K562 (cell line): ENCODE measurements around the gene CTRB1. TPM values are rescaled to one million over a fixed set of nuclear protein-coding genes. Genes with fewer than 3 reads are reported as not detected.

Experiments
- polyA plus RNA-seq, 8 experiments: library from polyadenylated mRNA; depleted of rRNA in 4 of 8; stranded (reverse) in 5 of 8; unstranded in 3 of 8; fragments of >200 nt; fragmentation: Nextera tagmentation in 2 of 8; fragmentation: Illumina TruSeq in 1 of 8; extraction: Ambion mirVana in 2 of 8; extraction: Trizol in 1 of 8; gene quantifications; 2 replicates each; pipeline versions ENCODE4 v1.2.1 to v1.2.3, GENCODE V29; 2011 to 2014; ENCODE audit warnings: inconsistent platforms in 1 of 8, missing spikeins in 1 of 8
- total RNA-seq, 7 experiments: library from RNA; depleted of rRNA in 6 of 7; stranded (reverse); fragments of >200 nt in 6 of 7; fragmentation: Illumina TruSeq in 2 of 7; extraction: Trizol in 2 of 7; gene quantifications; 2 replicates each; pipeline versions ENCODE4 v1.2.1 to v1.2.3, GENCODE V29; 2011 to 2021; ENCODE audit warnings: low replicate concordance in 1 of 7

Gene CTRB1
- total and polyA plus RNA-seq, 9 of the 15 experiments (the other 6 are each of a cell fraction or from before 2014, with no cell fraction given): 2.3 TPM; not detected in 8

Other genes starting within 250 kb of the CTRB1 start
Only the 7 nearest of the 8 such genes appear.
- 19.6 and 35.1 TPM in 2 replicates for gene WDR59, start 233.9 kb upstream of the CTRB1 start, total RNA-seq (2014; rRNA removed)
- gene WDR59, start 233.9 kb upstream of the CTRB1 start, total RNA-seq (2014; rRNA removed; fragmentation: Illumina TruSeq; extraction: Trizol): 32.2 and 34.7 TPM in 2 replicates
- gene WDR59, start 233.9 kb upstream of the CTRB1 start, total RNA-seq (2015; rRNA removed; fragmentation: Illumina TruSeq; extraction: Trizol): 20.0 and 28.0 TPM in 2 replicates
- 81.3 and 94.3 TPM in 2 replicates for gene WDR59, start 233.9 kb upstream of the CTRB1 start, total RNA-seq (2021)
- gene WDR59, start 233.9 kb upstream of the CTRB1 start, polyA plus RNA-seq (2011; rRNA removed): 119 and 126 TPM in 2 replicates
- gene WDR59, start 233.9 kb upstream of the CTRB1 start, polyA plus RNA-seq (2014; fragmentation: Illumina TruSeq; extraction: Trizol): 47.6 and 59.0 TPM in 2 replicates
- gene WDR59, start 233.9 kb upstream of the CTRB1 start, polyA plus RNA-seq (2014; fragmentation: Nextera tagmentation; extraction: Ambion mirVana): 10 to 100 TPM; 12.7 to 16.2 TPM
- gene WDR59, start 233.9 kb upstream of the CTRB1 start, polyA plus RNA-seq (2014; rRNA removed): 52.2 and 57.4 TPM in 2 replicates
- 30.4 and 32.4 TPM in 2 replicates for gene ZNRF1, start 220.0 kb upstream of the CTRB1 start, total RNA-seq (2014; rRNA removed)
- 10.6 and 15.5 TPM in 2 replicates for gene ZNRF1, start 220.0 kb upstream of the CTRB1 start, total RNA-seq (2014; rRNA removed; fragmentation: Illumina TruSeq; extraction: Trizol)
- 17.2 and 18.8 TPM in 2 replicates for gene ZNRF1, start 220.0 kb upstream of the CTRB1 start, total RNA-seq (2015; rRNA removed; fragmentation: Illumina TruSeq; extraction: Trizol)
- 35.3 and 37.7 TPM in 2 replicates for gene ZNRF1, start 220.0 kb upstream of the CTRB1 start, total RNA-seq (2021)
- 19.1 and 25.1 TPM in 2 replicates for gene ZNRF1, start 220.0 kb upstream of the CTRB1 start, polyA plus RNA-seq (2011; rRNA removed)
- 20.1 and 21.0 TPM in 2 replicates for gene ZNRF1, start 220.0 kb upstream of the CTRB1 start, polyA plus RNA-seq (2014; fragmentation: Illumina TruSeq; extraction: Trizol)
- 10 to 100 TPM in 1 of 2 experiments, 1 to 10 TPM in 1; 9.5 to 20.0 TPM for gene ZNRF1, start 220.0 kb upstream of the CTRB1 start, polyA plus RNA-seq (2014; fragmentation: Nextera tagmentation; extraction: Ambion mirVana)
- 21.8 and 23.9 TPM in 2 replicates for gene ZNRF1, start 220.0 kb upstream of the CTRB1 start, polyA plus RNA-seq (2014; rRNA removed)
- gene LDHD, start 102.2 kb upstream of the CTRB1 start, total RNA-seq (2014; rRNA removed): 0.33 and 0.73 TPM in 2 replicates
- gene LDHD, start 102.2 kb upstream of the CTRB1 start, total RNA-seq (2014; rRNA removed; fragmentation: Illumina TruSeq; extraction: Trizol): not detected in 2 replicates
- 0.19 and 0.40 TPM in 2 replicates for gene LDHD, start 102.2 kb upstream of the CTRB1 start, total RNA-seq (2015; rRNA removed; fragmentation: Illumina TruSeq; extraction: Trizol)
- 0.69 and 0.83 TPM in 2 replicates for gene LDHD, start 102.2 kb upstream of the CTRB1 start, total RNA-seq (2021)
- 0.08 and 0.33 TPM in 2 replicates for gene LDHD, start 102.2 kb upstream of the CTRB1 start, polyA plus RNA-seq (2011; rRNA removed)
- gene LDHD, start 102.2 kb upstream of the CTRB1 start, polyA plus RNA-seq (2014; fragmentation: Illumina TruSeq; extraction: Trizol): 0.19 and 0.25 TPM in 2 replicates
- gene LDHD, start 102.2 kb upstream of the CTRB1 start, polyA plus RNA-seq (2014; fragmentation: Nextera tagmentation; extraction: Ambion mirVana): not detected
- gene LDHD, start 102.2 kb upstream of the CTRB1 start, polyA plus RNA-seq (2014; rRNA removed): 0.39 and 0.86 TPM in 2 replicates
- gene ZFP1, start 70.5 kb upstream of the CTRB1 start, total RNA-seq (2014; rRNA removed): 9.3 and 10.4 TPM in 2 replicates
- 14.7 and 16.1 TPM in 2 replicates for gene ZFP1, start 70.5 kb upstream of the CTRB1 start, total RNA-seq (2014; rRNA removed; fragmentation: Illumina TruSeq; extraction: Trizol)
- 13.7 and 14.0 TPM in 2 replicates for gene ZFP1, start 70.5 kb upstream of the CTRB1 start, total RNA-seq (2015; rRNA removed; fragmentation: Illumina TruSeq; extraction: Trizol)
- 10.8 and 14.7 TPM in 2 replicates for gene ZFP1, start 70.5 kb upstream of the CTRB1 start, total RNA-seq (2021)
- 10.8 and 13.3 TPM in 2 replicates for gene ZFP1, start 70.5 kb upstream of the CTRB1 start, polyA plus RNA-seq (2011; rRNA removed)
- gene ZFP1, start 70.5 kb upstream of the CTRB1 start, polyA plus RNA-seq (2014; fragmentation: Illumina TruSeq; extraction: Trizol): 11.4 and 11.6 TPM in 2 replicates
- gene ZFP1, start 70.5 kb upstream of the CTRB1 start, polyA plus RNA-seq (2014; fragmentation: Nextera tagmentation; extraction: Ambion mirVana): 1 to 10 TPM; 2.6 to 4.1 TPM
- gene ZFP1, start 70.5 kb upstream of the CTRB1 start, polyA plus RNA-seq (2014; rRNA removed): 5.2 and 6.5 TPM in 2 replicates
- gene CTRB2, start 11.8 kb upstream of the CTRB1 start, total RNA-seq (2014; rRNA removed): not detected in 2 replicates
- not detected in 2 replicates for gene CTRB2, start 11.8 kb upstream of the CTRB1 start, total RNA-seq (2014; rRNA removed; fragmentation: Illumina TruSeq; extraction: Trizol)
- not detected in 2 replicates for gene CTRB2, start 11.8 kb upstream of the CTRB1 start, total RNA-seq (2015; rRNA removed; fragmentation: Illumina TruSeq; extraction: Trizol)
- gene CTRB2, start 11.8 kb upstream of the CTRB1 start, total RNA-seq (2021): 5.1 and 7.3 TPM in 2 replicates
- gene CTRB2, start 11.8 kb upstream of the CTRB1 start, polyA plus RNA-seq (2011; rRNA removed): not detected in 2 replicates
- not detected in 2 replicates for gene CTRB2, start 11.8 kb upstream of the CTRB1 start, polyA plus RNA-seq (2014; fragmentation: Illumina TruSeq; extraction: Trizol)
- gene CTRB2, start 11.8 kb upstream of the CTRB1 start, polyA plus RNA-seq (2014; fragmentation: Nextera tagmentation; extraction: Ambion mirVana): not detected
- gene CTRB2, start 11.8 kb upstream of the CTRB1 start, polyA plus RNA-seq (2014; rRNA removed): not detected in 2 replicates
- 14.1 and 16.0 TPM in 2 replicates for gene BCAR1, start 32.6 kb downstream of the CTRB1 start, total RNA-seq (2014; rRNA removed)
- 1.1 and 1.7 TPM in 2 replicates for gene BCAR1, start 32.6 kb downstream of the CTRB1 start, total RNA-seq (2014; rRNA removed; fragmentation: Illumina TruSeq; extraction: Trizol)
- gene BCAR1, start 32.6 kb downstream of the CTRB1 start, total RNA-seq (2015; rRNA removed; fragmentation: Illumina TruSeq; extraction: Trizol): 7.2 and 8.8 TPM in 2 replicates
- 25.6 and 26.3 TPM in 2 replicates for gene BCAR1, start 32.6 kb downstream of the CTRB1 start, total RNA-seq (2021)
- 3.6 and 6.0 TPM in 2 replicates for gene BCAR1, start 32.6 kb downstream of the CTRB1 start, polyA plus RNA-seq (2011; rRNA removed)
- gene BCAR1, start 32.6 kb downstream of the CTRB1 start, polyA plus RNA-seq (2014; fragmentation: Illumina TruSeq; extraction: Trizol): 3.4 and 11.4 TPM in 2 replicates
- gene BCAR1, start 32.6 kb downstream of the CTRB1 start, polyA plus RNA-seq (2014; fragmentation: Nextera tagmentation; extraction: Ambion mirVana): under 1 TPM; 0.10 to 0.13 TPM
- 9.8 and 10.5 TPM in 2 replicates for gene BCAR1, start 32.6 kb downstream of the CTRB1 start, polyA plus RNA-seq (2014; rRNA removed)
- 40.0 and 43.7 TPM in 2 replicates for gene CFDP1, start 214.5 kb downstream of the CTRB1 start, total RNA-seq (2014; rRNA removed)
- 70.4 and 73.6 TPM in 2 replicates for gene CFDP1, start 214.5 kb downstream of the CTRB1 start, total RNA-seq (2014; rRNA removed; fragmentation: Illumina TruSeq; extraction: Trizol)
- gene CFDP1, start 214.5 kb downstream of the CTRB1 start, total RNA-seq (2015; rRNA removed; fragmentation: Illumina TruSeq; extraction: Trizol): 76.7 and 77.1 TPM in 2 replicates
- 30.3 and 31.5 TPM in 2 replicates for gene CFDP1, start 214.5 kb downstream of the CTRB1 start, total RNA-seq (2021)
- 29.2 and 44.3 TPM in 2 replicates for gene CFDP1, start 214.5 kb downstream of the CTRB1 start, polyA plus RNA-seq (2011; rRNA removed)
- 61.1 and 78.4 TPM in 2 replicates for gene CFDP1, start 214.5 kb downstream of the CTRB1 start, polyA plus RNA-seq (2014; fragmentation: Illumina TruSeq; extraction: Trizol)
- gene CFDP1, start 214.5 kb downstream of the CTRB1 start, polyA plus RNA-seq (2014; fragmentation: Nextera tagmentation; extraction: Ambion mirVana): 10 to 100 TPM; 33.4 to 61.7 TPM
- 57.5 and 65.0 TPM in 2 replicates for gene CFDP1, start 214.5 kb downstream of the CTRB1 start, polyA plus RNA-seq (2014; rRNA removed)